T-helper 1 cell (primary cell): ENCODE results near the gene ACTL8.
"Not testable (repeated sequence)": the region's sequence is repeated elsewhere in the genome, so short reads cannot be mapped to it uniquely, and the experiment has no call there.

Experiments used
- DNase-seq, 5 donors: peaks; one replicate each; pipeline ENCODE4 v3.0.0-alpha.2; 2012 to 2020

Gene ACTL8

GRCh38 chr1:17735793-17736192 lies 19.3 kb upstream of the ACTL8 start:
- DNase-seq, result no peak

- DNase-seq, result no peak
Measured at GRCh38 chr1:17736625-17737024, 18.5 kb upstream of the ACTL8 start.

GRCh38 chr1:17739050-17739449 lies 16.1 kb upstream of the ACTL8 start:
- DNase-seq, result no peak

GRCh38 chr1:17741052-17741451 lies 14.1 kb upstream of the ACTL8 start:
- DNase-seq, result no peak

GRCh38 chr1:17742583-17742982 lies 12.6 kb upstream of the ACTL8 start:
- DNase-seq, result no peak

GRCh38 chr1:17743008-17743647 lies 12.0 kb upstream of the ACTL8 start:
- no peak for DNase-seq

GRCh38 chr1:17743925-17744324 lies 11.2 kb upstream of the ACTL8 start:
- no peak for DNase-seq

GRCh38 chr1:17744666-17745478 lies 10.3 kb upstream of the ACTL8 start:
- DNase-seq, result no peak

- no peak for DNase-seq
Measured at GRCh38 chr1:17745479-17745955, 9.6 kb upstream of the ACTL8 start.

GRCh38 chr1:17746281-17746680 lies 8.9 kb upstream of the ACTL8 start:
- DNase-seq, result not testable (repeated sequence)

- no peak for DNase-seq
Measured at GRCh38 chr1:17746920-17747319, 8.2 kb upstream of the ACTL8 start.

- DNase-seq, result no peak
Measured at GRCh38 chr1:17750333-17750732, 4.8 kb upstream of the ACTL8 start.

- DNase-seq, result no peak
Measured at GRCh38 chr1:17752356-17752755, 2.8 kb upstream of the ACTL8 start.

- no peak for DNase-seq
Measured at GRCh38 chr1:17757426-17757825, 2.3 kb downstream of the ACTL8 start.

- no peak for DNase-seq
Measured at GRCh38 chr1:17759114-17759513, 4.0 kb downstream of the ACTL8 start.

- DNase-seq, result no peak
Measured at GRCh38 chr1:17762313-17762712, 7.2 kb downstream of the ACTL8 start.

- no peak for DNase-seq
Measured at GRCh38 chr1:17763417-17763816, 8.3 kb downstream of the ACTL8 start.

- no peak for DNase-seq
Measured at GRCh38 chr1:17763995-17764394, 8.9 kb downstream of the ACTL8 start.

- DNase-seq, result no peak
Measured at GRCh38 chr1:17764591-17764990, 9.5 kb downstream of the ACTL8 start.

- DNase-seq, result no peak
Measured at GRCh38 chr1:17765444-17766411, 10.6 kb downstream of the ACTL8 start.

- DNase-seq, result no peak
Measured at GRCh38 chr1:17768651-17769241, 13.6 kb downstream of the ACTL8 start.

GRCh38 chr1:17770983-17771382 lies 15.8 kb downstream of the ACTL8 start:
- DNase-seq, result no peak
